Measurements from ENCODE around the gene ARFGAP3. TPM values are rescaled to one million over a fixed set of nuclear protein-coding genes. Genes with fewer than 3 reads are reported as not detected.

The ARFGAP3 gene
- polyA plus RNA-seq, 1 of the 3 experiments (the other 2 are of a cell fraction): 12.6 TPM

DNA sequence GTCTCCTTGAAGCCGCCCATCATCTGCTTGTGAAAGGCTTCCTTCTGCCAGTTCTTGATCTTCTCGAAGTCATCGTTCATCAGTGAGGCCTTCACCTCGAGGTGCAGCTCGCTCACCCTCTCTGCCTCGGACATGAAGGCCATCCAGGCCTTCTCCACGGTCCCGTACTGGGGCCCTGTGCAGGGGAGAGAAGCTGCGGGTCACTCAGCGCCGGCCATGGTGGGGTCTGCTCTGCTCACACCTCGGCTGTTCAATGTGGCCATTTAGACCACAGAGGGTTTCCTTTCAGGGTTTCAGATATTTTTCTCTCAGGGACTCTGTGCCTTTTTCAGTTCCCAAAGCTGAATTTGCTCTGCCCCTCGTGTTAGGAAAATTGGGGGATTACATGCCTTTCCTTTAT is 33.9 kb upstream of the ARFGAP3 start:
- Histone ChIP-seq H3K4me2 (no peak overlapping the region), H3K4me1 (ENCODE audit: control insufficient read depth in 1 of 2, insufficient read depth in 2 of 2, low read depth in 1 of 2, low read length in 1 of 2) (no peaks in the 10 kb centered on the region), H3K9me2 (no peaks in the 10 kb centered on the region), H3K36me3 (replicated peaks in 1 of 2; ENCODE audit: control insufficient read depth in 1 of 2, insufficient read depth in 2 of 2, low read length in 1 of 2) (peaks cover 0 to 2% of the 10 kb centered on the region in 2 experiments), H3K27ac (ENCODE audit: low read depth in 2 of 2, low read length in 1 of 2) (no peak overlapping the region), H3K79me2 (ENCODE audit: insufficient read depth) (no peaks in the 10 kb centered on the region), H3K9me3 (no peaks in the 10 kb centered on the region), H3K27me3 (ENCODE audit: insufficient read depth) (no peaks in the 10 kb centered on the region), H2AFZ (ENCODE audit: low read depth) (no peak overlapping the region), H3F3A (replicated peaks; ENCODE audit: insufficient read depth) (no peaks in the 10 kb centered on the region), H4K20me1 (ENCODE audit: insufficient read depth) (no peaks in the 10 kb centered on the region), H3K9ac (no peak overlapping the region), H3K4me3 (ENCODE audit: low read depth in 2 of 2, low read length in 1 of 2) (no peak overlapping the region)
- DNase-seq: no peak
- 90% methylated on average over 1 of the region's 13 CpGs for WGBS (ENCODE audit: low lambda C conversion rate)
- ChIA-PET CTCF (no interaction called here), POLR2A (no interaction called here)
- no peak for TF ChIP-seq RXRA (IDR thresholded peaks at IDR 0.05; ENCODE audit: borderline replicate concordance, low read depth)
- TF ChIP-seq FOXJ3 (CRISPR knock-in tag; IDR thresholded peaks at IDR 0.05): no peak
- TF ChIP-seq JUND (IDR thresholded peaks at IDR 0.05): no peak
- TF ChIP-seq TAF1 (IDR thresholded peaks at IDR 0.05; ENCODE audit: borderline replicate concordance, low read depth, low read length): no peak
- TF ChIP-seq, protein P1, sequence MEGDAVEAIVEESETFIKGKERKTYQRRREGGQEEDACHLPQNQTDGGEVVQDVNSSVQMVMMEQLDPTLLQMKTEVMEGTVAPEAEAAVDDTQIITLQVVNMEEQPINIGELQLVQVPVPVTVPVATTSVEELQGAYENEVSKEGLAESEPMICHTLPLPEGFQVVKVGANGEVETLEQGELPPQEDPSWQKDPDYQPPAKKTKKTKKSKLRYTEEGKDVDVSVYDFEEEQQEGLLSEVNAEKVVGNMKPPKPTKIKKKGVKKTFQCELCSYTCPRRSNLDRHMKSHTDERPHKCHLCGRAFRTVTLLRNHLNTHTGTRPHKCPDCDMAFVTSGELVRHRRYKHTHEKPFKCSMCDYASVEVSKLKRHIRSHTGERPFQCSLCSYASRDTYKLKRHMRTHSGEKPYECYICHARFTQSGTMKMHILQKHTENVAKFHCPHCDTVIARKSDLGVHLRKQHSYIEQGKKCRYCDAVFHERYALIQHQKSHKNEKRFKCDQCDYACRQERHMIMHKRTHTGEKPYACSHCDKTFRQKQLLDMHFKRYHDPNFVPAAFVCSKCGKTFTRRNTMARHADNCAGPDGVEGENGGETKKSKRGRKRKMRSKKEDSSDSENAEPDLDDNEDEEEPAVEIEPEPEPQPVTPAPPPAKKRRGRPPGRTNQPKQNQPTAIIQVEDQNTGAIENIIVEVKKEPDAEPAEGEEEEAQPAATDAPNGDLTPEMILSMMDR (IDR thresholded peaks at IDR 0.05): no peak
- TF ChIP-seq MXI1 (IDR thresholded peaks at IDR 0.05; ENCODE audit: low read depth, low read length): no peak
- TF ChIP-seq EP300 (IDR thresholded peaks at IDR 0.05; ENCODE audit: borderline replicate concordance in 1 of 2, low read depth in 1 of 2, low read length in 1 of 2): no peak
- no peak for TF ChIP-seq USF1 (IDR thresholded peaks at IDR 0.05; ENCODE audit: borderline replicate concordance, low read depth)
- TF ChIP-seq FOSL2 (IDR thresholded peaks at IDR 0.05; ENCODE audit: borderline replicate concordance, low read depth): no peak

- H3K9me2 ChIP-seq: no peaks in the 10 kb centered on the region
- H3K4me1 ChIP-seq (ENCODE audit: control insufficient read depth in 1 of 2, insufficient read depth in 2 of 2, low read depth in 1 of 2, low read length in 1 of 2): no peaks in the 10 kb centered on the region
- no peak overlapping the region for H3K9ac ChIP-seq
- H2AFZ ChIP-seq (ENCODE audit: low read depth): no peak overlapping the region
- no peak overlapping the region for H3K4me3 ChIP-seq (ENCODE audit: low read depth in 2 of 2, low read length in 1 of 2)
- ChIA-PET POLR2A (no interaction called here), CTCF (no interaction called here)
- WGBS (ENCODE audit: low lambda C conversion rate): 97% methylated on average over 4 of the region's 4 CpGs
- H3K9me3 ChIP-seq: no peaks in the 10 kb centered on the region
- no peak overlapping the region for H3K4me2 ChIP-seq
- H3F3A ChIP-seq (replicated peaks; ENCODE audit: insufficient read depth): no peaks in the 10 kb centered on the region
- no peaks in the 10 kb centered on the region for H4K20me1 ChIP-seq (ENCODE audit: insufficient read depth)
- peaks cover 0 to 2% of the 10 kb centered on the region in 2 experiments for H3K36me3 ChIP-seq (replicated peaks in 1 of 2; ENCODE audit: control insufficient read depth in 1 of 2, insufficient read depth in 2 of 2, low read length in 1 of 2)
- H3K79me2 ChIP-seq (ENCODE audit: insufficient read depth): no peaks in the 10 kb centered on the region
- H3K27me3 ChIP-seq (ENCODE audit: insufficient read depth): no peaks in the 10 kb centered on the region
- DNase-seq: no peak
- H3K27ac ChIP-seq (ENCODE audit: low read depth in 2 of 2, low read length in 1 of 2): no peak overlapping the region
- no peak for TF ChIP-seq CHD2 (IDR thresholded peaks at IDR 0.05; ENCODE audit: low read length, partially characterized antibody)
- no peak for TF ChIP-seq YY1 (IDR thresholded peaks at IDR 0.05; ENCODE audit: low read depth)
- no peak for TF ChIP-seq SMC3 (IDR thresholded peaks at IDR 0.05; ENCODE audit: low read depth, low read length)
- no peak for TF ChIP-seq RCOR1 (IDR thresholded peaks at IDR 0.05; ENCODE audit: low read length)
- TF ChIP-seq RAD21 (IDR thresholded peaks at IDR 0.05; ENCODE audit: low read length): no peak
- no peak for TF ChIP-seq FOXJ3 (CRISPR knock-in tag; IDR thresholded peaks at IDR 0.05)
- TF ChIP-seq MXI1 (IDR thresholded peaks at IDR 0.05; ENCODE audit: low read depth, low read length): no peak
- TF ChIP-seq, protein P2, sequence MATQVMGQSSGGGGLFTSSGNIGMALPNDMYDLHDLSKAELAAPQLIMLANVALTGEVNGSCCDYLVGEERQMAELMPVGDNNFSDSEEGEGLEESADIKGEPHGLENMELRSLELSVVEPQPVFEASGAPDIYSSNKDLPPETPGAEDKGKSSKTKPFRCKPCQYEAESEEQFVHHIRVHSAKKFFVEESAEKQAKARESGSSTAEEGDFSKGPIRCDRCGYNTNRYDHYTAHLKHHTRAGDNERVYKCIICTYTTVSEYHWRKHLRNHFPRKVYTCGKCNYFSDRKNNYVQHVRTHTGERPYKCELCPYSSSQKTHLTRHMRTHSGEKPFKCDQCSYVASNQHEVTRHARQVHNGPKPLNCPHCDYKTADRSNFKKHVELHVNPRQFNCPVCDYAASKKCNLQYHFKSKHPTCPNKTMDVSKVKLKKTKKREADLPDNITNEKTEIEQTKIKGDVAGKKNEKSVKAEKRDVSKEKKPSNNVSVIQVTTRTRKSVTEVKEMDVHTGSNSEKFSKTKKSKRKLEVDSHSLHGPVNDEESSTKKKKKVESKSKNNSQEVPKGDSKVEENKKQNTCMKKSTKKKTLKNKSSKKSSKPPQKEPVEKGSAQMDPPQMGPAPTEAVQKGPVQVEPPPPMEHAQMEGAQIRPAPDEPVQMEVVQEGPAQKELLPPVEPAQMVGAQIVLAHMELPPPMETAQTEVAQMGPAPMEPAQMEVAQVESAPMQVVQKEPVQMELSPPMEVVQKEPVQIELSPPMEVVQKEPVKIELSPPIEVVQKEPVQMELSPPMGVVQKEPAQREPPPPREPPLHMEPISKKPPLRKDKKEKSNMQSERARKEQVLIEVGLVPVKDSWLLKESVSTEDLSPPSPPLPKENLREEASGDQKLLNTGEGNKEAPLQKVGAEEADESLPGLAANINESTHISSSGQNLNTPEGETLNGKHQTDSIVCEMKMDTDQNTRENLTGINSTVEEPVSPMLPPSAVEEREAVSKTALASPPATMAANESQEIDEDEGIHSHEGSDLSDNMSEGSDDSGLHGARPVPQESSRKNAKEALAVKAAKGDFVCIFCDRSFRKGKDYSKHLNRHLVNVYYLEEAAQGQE (IDR thresholded peaks at IDR 0.05; ENCODE audit: low read depth, low read length): no peak
- no peak for TF ChIP-seq ELF1 (IDR thresholded peaks at IDR 0.05)
- no peak for TF ChIP-seq FOXM1 (IDR thresholded peaks at IDR 0.05; ENCODE audit: low read depth)
- no peak for TF ChIP-seq GATA2 (CRISPR knock-in tag; IDR thresholded peaks at IDR 0.05)
- TF ChIP-seq PBX3 (IDR thresholded peaks at IDR 0.05): no peak
- TF ChIP-seq, protein P3, sequence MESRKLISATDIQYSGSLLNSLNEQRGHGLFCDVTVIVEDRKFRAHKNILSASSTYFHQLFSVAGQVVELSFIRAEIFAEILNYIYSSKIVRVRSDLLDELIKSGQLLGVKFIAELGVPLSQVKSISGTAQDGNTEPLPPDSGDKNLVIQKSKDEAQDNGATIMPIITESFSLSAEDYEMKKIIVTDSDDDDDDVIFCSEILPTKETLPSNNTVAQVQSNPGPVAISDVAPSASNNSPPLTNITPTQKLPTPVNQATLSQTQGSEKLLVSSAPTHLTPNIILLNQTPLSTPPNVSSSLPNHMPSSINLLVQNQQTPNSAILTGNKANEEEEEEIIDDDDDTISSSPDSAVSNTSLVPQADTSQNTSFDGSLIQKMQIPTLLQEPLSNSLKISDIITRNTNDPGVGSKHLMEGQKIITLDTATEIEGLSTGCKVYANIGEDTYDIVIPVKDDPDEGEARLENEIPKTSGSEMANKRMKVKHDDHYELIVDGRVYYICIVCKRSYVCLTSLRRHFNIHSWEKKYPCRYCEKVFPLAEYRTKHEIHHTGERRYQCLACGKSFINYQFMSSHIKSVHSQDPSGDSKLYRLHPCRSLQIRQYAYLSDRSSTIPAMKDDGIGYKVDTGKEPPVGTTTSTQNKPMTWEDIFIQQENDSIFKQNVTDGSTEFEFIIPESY (IDR thresholded peaks at IDR 0.05; ENCODE audit: borderline replicate concordance, low read depth): no peak
- no peak for TF ChIP-seq TCF12 (IDR thresholded peaks at IDR 0.05)
- no peak for TF ChIP-seq FOSL2 (IDR thresholded peaks at IDR 0.05; ENCODE audit: borderline replicate concordance, low read depth)
Observed at GRCh38 chr22:42889304-42889703, 32.2 kb upstream of the ARFGAP3 start.

Data from SK-N-SH (cell line).